NT2/D1 (cell line): ENCODE results near the gene SLC2A3.
"Not testable (repeated sequence)": the region's sequence is repeated elsewhere in the genome, so short reads cannot be mapped to it uniquely, and the experiment has no call there.

Source experiments
- DNase-seq: peaks from one replicate; pipeline ENCODE4 v3.0.0-alpha.2; 2011; ENCODE audit warnings: low read depth, low spot score
- H3K27me3 ChIP-seq: 2 replicates; pipeline ENCODE4 v1.6.0; 2011; ENCODE audit warnings: mild to moderate bottlenecking; ENCODE audit not compliant: insufficient read length, insufficient read depth
- H3K36me3 ChIP-seq: 2 replicates; pipeline ENCODE4 v1.6.1; 2011; ENCODE audit warnings: mild to moderate bottlenecking, low read length, mixed read lengths; ENCODE audit not compliant: insufficient read depth, insufficient read length
- H3K4me1 ChIP-seq: 2 replicates; pipeline ENCODE4 v1.5.1; 2011; ENCODE audit not compliant: insufficient read depth, insufficient read length
- H3K4me3 ChIP-seq: 2 replicates; pipeline ENCODE4 v1.5.1; 2011; ENCODE audit warnings: low read depth; ENCODE audit not compliant: insufficient read length
- H3K9ac ChIP-seq: 2 replicates; pipeline ENCODE4 v1.6.0; 2011; ENCODE audit warnings: low read depth; ENCODE audit not compliant: insufficient read length
- H3K9me3 ChIP-seq: 2 replicates; pipeline ENCODE4 v1.5.1; 2011; ENCODE audit warnings: mild to moderate bottlenecking, low read length; ENCODE audit not compliant: insufficient read depth
- SUZ12 ChIP-seq: IDR thresholded peaks from 2 replicates; pipeline ENCODE4 v1.6.1; 2011; ENCODE audit not compliant: insufficient read length, insufficient read depth; ENCODE audit errors: extremely low read depth
- YY1 ChIP-seq: IDR thresholded peaks from 2 replicates; pipeline ENCODE4 v1.6.1; 2011; ENCODE audit not compliant: insufficient read length, insufficient read depth
- ZNF274 ChIP-seq: IDR thresholded peaks from 2 replicates; pipeline ENCODE4 v1.6.1; 2011; ENCODE audit warnings: mild to moderate bottlenecking, low read depth, low read length

Gene SLC2A3

GRCh38 chr12:7935590-7936581, at the start of gene SLC2A3:
Gene SLC2A3 (minus strand): TSS chr12:7936187. CDS start chr12:7936034, 153 bp downstream.
- TF ChIP-seq YY1 (peak; percentile 37), ZNF274 (no peak)
- peak; percentile 91 for DNase-seq
- H3K4me1 ChIP-seq: no peaks in the 10 kb centered on the region
- H3K9ac ChIP-seq: peak within 1 kb of the TSS; percentile 94
- peaks cover 49% of the 10 kb centered on the region for H3K36me3 ChIP-seq
- H3K27me3 ChIP-seq: no peaks in the 10 kb centered on the region
- H3K9me3 ChIP-seq: no peaks in the 10 kb centered on the region
- H3K4me3 ChIP-seq: peak within 1 kb of the TSS; percentile 88

- Histone ChIP-seq H3K9ac (no peak overlapping the region), H3K9me3 (no peaks in the 10 kb centered on the region), H3K4me1 (no peaks in the 10 kb centered on the region), H3K36me3 (peaks cover 15% of the 10 kb centered on the region), H3K4me3 (no peak overlapping the region), H3K27me3 (no peaks in the 10 kb centered on the region)
- DNase-seq: no peak
- no peak for TF ChIP-seq YY1
- no peak for TF ChIP-seq SUZ12
- TF ChIP-seq ZNF274: no peak
Observed at GRCh38 chr12:7984900-7985299, 48.9 kb upstream of the SLC2A3 start.

- not testable (repeated sequence) for H3K27me3 ChIP-seq, DNase-seq, H3K4me3 ChIP-seq, H3K4me1 ChIP-seq, H3K9ac ChIP-seq, H3K9me3 ChIP-seq
- H3K36me3 ChIP-seq: peaks cover 18% of the 10 kb centered on the region
Observed at GRCh38 chr12:7983460-7983859, 47.5 kb upstream of the SLC2A3 start.

GRCh38 chr12:7983019-7983418, 47.0 kb upstream of the SLC2A3 start:
- not testable (repeated sequence) for H3K9me3 ChIP-seq, H3K4me1 ChIP-seq, H3K4me3 ChIP-seq, H3K9ac ChIP-seq, DNase-seq, H3K27me3 ChIP-seq
- peaks cover 21% of the 10 kb centered on the region for H3K36me3 ChIP-seq

GRCh38 chr12:7982332-7982735, 46.3 kb upstream of the SLC2A3 start:
- H3K4me3 ChIP-seq, H3K9ac ChIP-seq, H3K9me3 ChIP-seq, DNase-seq, H3K4me1 ChIP-seq, H3K27me3 ChIP-seq: not testable (repeated sequence)
- peaks cover 21% of the 10 kb centered on the region for H3K36me3 ChIP-seq

GRCh38 chr12:7981446-7981845, 45.5 kb upstream of the SLC2A3 start:
- no peak for TF ChIP-seq SUZ12
- TF ChIP-seq YY1: no peak
- no peak for TF ChIP-seq ZNF274
- no peak overlapping the region for H3K9ac ChIP-seq
- no peaks in the 10 kb centered on the region for H3K27me3 ChIP-seq
- peaks cover 21% of the 10 kb centered on the region for H3K36me3 ChIP-seq
- no peak overlapping the region for H3K4me3 ChIP-seq
- no peaks in the 10 kb centered on the region for H3K4me1 ChIP-seq
- no peaks in the 10 kb centered on the region for H3K9me3 ChIP-seq
- no peak for DNase-seq

GRCh38 chr12:7977351-7978124, 41.6 kb upstream of the SLC2A3 start:
- not testable (repeated sequence) for H3K27me3 ChIP-seq, H3K9me3 ChIP-seq, DNase-seq, H3K9ac ChIP-seq, H3K4me1 ChIP-seq, H3K4me3 ChIP-seq
- H3K36me3 ChIP-seq: peaks cover 13% of the 10 kb centered on the region
